ENCODE results near the gene PAX5. TPM values are rescaled to one million over a fixed set of nuclear protein-coding genes. Genes with fewer than 3 reads are reported as not detected.

The PAX5 gene
- total RNA-seq, 4 donors from 2014 or later: under 0.01 to 0.29 TPM; not detected in 2

GRCh38 chr9:36999728-37000333 lies 34.2 kb downstream of the PAX5 start:
- no peak for TF ChIP-seq POLR2A (IDR thresholded peaks at IDR 0.05)
- TF ChIP-seq CTCF (IDR thresholded peaks at IDR 0.05): peak in 1 of 6 experiments; percentile 10
- no peak for DNase-seq
- H3K9me3 ChIP-seq: no peaks in the 10 kb centered on the region
- peaks cover 0 to 99% (median 11%) of the 10 kb centered on the region in 4 donors for H3K27me3 ChIP-seq
- WGBS, 2 donors: 41 to 70% methylated on average over 5 to 6 of the region's 8 CpGs
- intact Hi-C loops (cut with DNase I): loop anchor here (10.0 kb wide), 1 partner anchor 365 kb away; no protein-coding TSS in a partner anchor
- peaks cover 2 to 9% (median 4%) of the 10 kb centered on the region in 3 donors for H3K4me1 ChIP-seq
- H3K4me3 ChIP-seq: no peak overlapping the region
- H3K36me3 ChIP-seq: no peaks in the 10 kb centered on the region
- H3K27ac ChIP-seq: no peak overlapping the region

- Histone ChIP-seq H3K27ac (no peak overlapping the region), H3K4me1 (peaks cover under 1 to 4% (median 2%) of the 10 kb centered on the region in 3 donors), H3K9me3 (no peaks in the 10 kb centered on the region), H3K36me3 (no peaks in the 10 kb centered on the region), H3K27me3 (peaks cover 0 to 94% (median 2%) of the 10 kb centered on the region in 4 donors), H3K4me3 (no peak overlapping the region)
- WGBS, 2 donors: 83 to 85% methylated on average over 5 to 6 of the region's 12 CpGs
- intact Hi-C loops (cut with DNase I): loop anchor here (10.0 kb wide), 1 partner anchor 367 kb away; no protein-coding TSS in a partner anchor
- TF ChIP-seq POLR2A (IDR thresholded peaks at IDR 0.05): no peak
- no peak for TF ChIP-seq CTCF (IDR thresholded peaks at IDR 0.05)
- no peak for DNase-seq
These were observed 36.7 kb downstream of the PAX5 start for GRCh38 chr9:36997414-36997813.

GRCh38 chr9:36996706-36997086 lies 37.4 kb downstream of the PAX5 start:
- TF ChIP-seq POLR2A (IDR thresholded peaks at IDR 0.05) (no peak), CTCF (IDR thresholded peaks at IDR 0.05) (no peak)
- intact Hi-C loops (cut with DNase I): loop anchor here (10.0 kb wide), 1 partner anchor 368 kb away; no protein-coding TSS in a partner anchor
- no peak overlapping the region for H3K27ac ChIP-seq
- peaks cover 0 to under 1% (median 0%) of the 10 kb centered on the region in 3 donors for H3K9me3 ChIP-seq
- peaks cover 0 to 94% (median 0%) of the 10 kb centered on the region in 4 donors for H3K27me3 ChIP-seq
- H3K4me3 ChIP-seq: no peak overlapping the region
- WGBS, 2 donors: 47 to 63% methylated on average over 5 of the region's 5 CpGs
- peaks cover 0 to 2% (median 0%) of the 10 kb centered on the region in 3 donors for H3K4me1 ChIP-seq
- H3K36me3 ChIP-seq: no peaks in the 10 kb centered on the region
- no peak for DNase-seq

- Histone ChIP-seq H3K9me3 (peaks cover 0 to 7% (median 4%) of the 10 kb centered on the region in 3 donors), H3K36me3 (no peaks in the 10 kb centered on the region), H3K27ac (no peak overlapping the region), H3K4me1 (peaks cover 0 to 2% (median 0%) of the 10 kb centered on the region in 3 donors), H3K27me3 (peaks cover 0 to 94% (median 0%) of the 10 kb centered on the region in 4 donors), H3K4me3 (peak overlapping the region in 2 of 4 donors; percentile 11 to 47)
- no peak for DNase-seq
- intact Hi-C loops (cut with DNase I): loop anchor here (10.0 kb wide), 1 partner anchor 369 kb away; no protein-coding TSS in a partner anchor
- TF ChIP-seq POLR2A (IDR thresholded peaks at IDR 0.05) (no peak), CTCF (IDR thresholded peaks at IDR 0.05) (peak; percentile 12 to 60 (median 38))
- WGBS, 2 donors: 26 to 76% methylated on average over 4 to 8 of the region's 16 CpGs
These were observed 38.0 kb downstream of the PAX5 start for GRCh38 chr9:36995927-36996705.

Measured in esophagus squamous epithelium (tissue), 5 donors.